ENCODE measurements around the gene KCNV2.
A peak's percentile ranks its signal among the peaks of the same experiment; 100 is the strongest.

Gene KCNV2

DNA sequence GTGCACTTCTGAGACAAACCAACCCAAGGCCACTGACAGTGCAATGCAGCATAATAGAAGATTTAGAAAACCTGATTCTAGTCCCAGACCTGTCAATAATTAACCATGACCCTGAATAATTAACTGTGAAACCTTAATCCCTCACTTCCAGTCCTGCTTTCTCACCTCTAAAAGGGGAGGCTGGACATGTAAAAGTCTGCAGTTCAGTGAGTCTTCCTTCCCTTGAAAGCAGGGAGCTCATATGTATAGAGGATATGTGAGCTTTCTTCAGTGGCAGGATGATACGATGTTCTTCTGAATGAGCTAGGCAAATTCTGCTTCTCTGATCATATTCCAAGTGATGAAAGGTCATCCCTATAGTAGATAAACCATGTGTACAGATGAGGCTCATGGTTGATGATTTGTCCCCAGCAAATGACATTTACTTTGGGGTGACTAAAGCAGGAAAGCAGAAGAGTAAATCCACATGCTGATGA, 2.9 kb downstream of the KCNV2 start:
- intact Hi-C loops (cut with DNase I; ENCODE audit: low total_unique reads), result loop anchor here (10.0 kb wide), 1 partner anchor 585 kb away; no protein-coding TSS in a partner anchor
- no peak overlapping the region for H3K4me3 ChIP-seq
- H3K27me3 ChIP-seq, result no peaks in the 10 kb centered on the region
- no peak overlapping the region for H3K27ac ChIP-seq
- H3K4me1 ChIP-seq, result peaks cover 0 to 1% (median 0%) of the 10 kb centered on the region in 4 donors
- TF ChIP-seq, protein P1, sequence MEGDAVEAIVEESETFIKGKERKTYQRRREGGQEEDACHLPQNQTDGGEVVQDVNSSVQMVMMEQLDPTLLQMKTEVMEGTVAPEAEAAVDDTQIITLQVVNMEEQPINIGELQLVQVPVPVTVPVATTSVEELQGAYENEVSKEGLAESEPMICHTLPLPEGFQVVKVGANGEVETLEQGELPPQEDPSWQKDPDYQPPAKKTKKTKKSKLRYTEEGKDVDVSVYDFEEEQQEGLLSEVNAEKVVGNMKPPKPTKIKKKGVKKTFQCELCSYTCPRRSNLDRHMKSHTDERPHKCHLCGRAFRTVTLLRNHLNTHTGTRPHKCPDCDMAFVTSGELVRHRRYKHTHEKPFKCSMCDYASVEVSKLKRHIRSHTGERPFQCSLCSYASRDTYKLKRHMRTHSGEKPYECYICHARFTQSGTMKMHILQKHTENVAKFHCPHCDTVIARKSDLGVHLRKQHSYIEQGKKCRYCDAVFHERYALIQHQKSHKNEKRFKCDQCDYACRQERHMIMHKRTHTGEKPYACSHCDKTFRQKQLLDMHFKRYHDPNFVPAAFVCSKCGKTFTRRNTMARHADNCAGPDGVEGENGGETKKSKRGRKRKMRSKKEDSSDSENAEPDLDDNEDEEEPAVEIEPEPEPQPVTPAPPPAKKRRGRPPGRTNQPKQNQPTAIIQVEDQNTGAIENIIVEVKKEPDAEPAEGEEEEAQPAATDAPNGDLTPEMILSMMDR (IDR thresholded peaks at IDR 0.05), result no peak
- no peak for DNase-seq
- peaks cover 0 to 6% (median 3%) of the 10 kb centered on the region in 3 donors for H3K36me3 ChIP-seq
- H3K9me3 ChIP-seq, result no peaks in the 10 kb centered on the region

DNA sequence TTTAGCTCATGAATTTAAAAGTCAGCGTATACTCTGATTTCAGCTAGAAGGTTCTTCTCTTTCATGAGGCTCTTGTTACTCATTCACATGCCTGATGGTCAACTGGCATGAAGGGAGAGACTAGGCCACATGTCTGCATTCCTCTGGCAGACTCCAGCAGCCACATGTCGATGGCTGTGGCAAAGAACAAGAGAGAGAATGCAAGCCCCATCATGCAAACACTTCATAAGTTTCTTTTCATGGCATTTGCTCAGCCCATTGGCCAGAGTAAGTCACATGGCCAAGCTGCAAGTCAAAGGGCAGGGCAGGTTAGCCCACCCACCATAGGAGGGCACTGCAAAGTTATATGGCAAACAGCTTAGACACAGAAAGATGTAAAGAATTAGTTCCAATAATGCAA, 5.4 kb downstream of the KCNV2 start:
- no peaks in the 10 kb centered on the region for H3K9me3 ChIP-seq
- no peak overlapping the region for H3K4me3 ChIP-seq
- intact Hi-C loops (cut with DNase I; ENCODE audit: low total_unique reads), result loop anchor here (10.0 kb wide), 1 partner anchor 588 kb away; no protein-coding TSS in a partner anchor
- peaks cover 0 to 15% (median 4%) of the 10 kb centered on the region in 4 donors for H3K4me1 ChIP-seq
- no peaks in the 10 kb centered on the region for H3K27me3 ChIP-seq
- no peak overlapping the region for H3K27ac ChIP-seq
- TF ChIP-seq, protein P1 (IDR thresholded peaks at IDR 0.05), result no peak
- H3K36me3 ChIP-seq, result peaks cover 0 to 6% (median 3%) of the 10 kb centered on the region in 3 donors
- DNase-seq, result no peak

DNA sequence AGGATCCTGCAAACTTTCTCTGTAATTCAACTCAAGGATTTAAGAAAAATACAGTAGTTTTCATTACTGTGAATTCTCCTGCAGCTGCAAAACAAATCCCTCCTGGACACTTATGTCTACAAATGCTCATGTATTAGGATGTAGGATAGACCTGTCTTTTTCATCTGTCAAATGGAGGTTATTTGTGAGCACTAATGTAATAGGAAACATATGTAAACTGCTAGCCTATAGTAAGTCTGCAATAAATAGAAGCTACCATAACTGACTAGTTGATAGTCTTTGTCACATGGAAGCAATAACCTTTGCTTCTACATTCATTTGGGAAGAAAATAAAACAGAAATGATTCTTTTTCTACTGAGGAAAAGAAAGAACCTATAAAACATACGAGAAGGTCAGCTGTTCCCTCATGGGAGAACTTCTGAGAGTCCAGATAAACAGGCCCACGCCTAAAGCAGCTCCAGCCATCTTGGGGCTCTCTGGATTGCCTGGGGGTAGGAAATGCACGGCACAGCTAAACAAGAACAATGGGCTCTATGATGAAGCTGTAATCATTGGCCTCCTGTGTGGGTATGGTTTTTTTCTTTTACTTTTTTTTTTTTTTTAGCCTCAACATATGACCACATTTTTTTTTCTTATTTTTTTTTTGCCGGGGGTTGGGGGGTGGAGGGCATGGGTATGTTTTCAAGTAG, 6.2 kb downstream of the KCNV2 start:
- H3K4me3 ChIP-seq, result no peak overlapping the region
- H3K9me3 ChIP-seq, result no peaks in the 10 kb centered on the region
- peaks cover 0 to 3% (median 1%) of the 10 kb centered on the region in 3 donors for H3K36me3 ChIP-seq
- H3K4me1 ChIP-seq, result peaks cover 0 to 23% (median 4%) of the 10 kb centered on the region in 4 donors
- intact Hi-C loops (cut with DNase I; ENCODE audit: low total_unique reads), result loop anchor here (10.0 kb wide), 1 partner anchor 589 kb away; no protein-coding TSS in a partner anchor
- no peaks in the 10 kb centered on the region for H3K27me3 ChIP-seq
- H3K27ac ChIP-seq, result no peak overlapping the region
- TF ChIP-seq, protein P1 (IDR thresholded peaks at IDR 0.05), result no peak
- no peak for DNase-seq

DNA sequence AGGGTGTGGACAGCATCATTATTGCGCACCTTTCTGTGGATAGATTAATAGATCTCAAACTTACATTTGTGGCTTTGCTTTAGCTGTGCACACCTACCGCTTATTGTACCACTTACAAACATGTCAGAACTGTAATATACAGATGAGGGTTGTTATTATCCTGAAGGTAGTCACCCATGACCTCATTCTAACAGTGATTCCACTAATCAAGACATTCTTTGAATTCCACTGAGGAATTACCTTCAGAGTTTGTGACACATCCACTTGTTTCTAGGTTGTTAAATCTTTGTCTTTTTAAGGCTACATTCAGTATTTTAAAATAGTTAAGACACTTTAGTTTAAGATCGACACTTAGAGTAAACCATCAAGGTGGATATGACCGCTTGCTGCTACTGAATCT, 7.8 kb downstream of the KCNV2 start:
- Histone ChIP-seq H3K9me3 (no peaks in the 10 kb centered on the region), H3K4me3 (no peak overlapping the region), H3K4me1 (peaks cover 0 to 37% (median 4%) of the 10 kb centered on the region in 4 donors), H3K36me3 (no peaks in the 10 kb centered on the region), H3K27ac (peak overlapping the region in 1 of 2 donors; percentile 44), H3K27me3 (no peaks in the 10 kb centered on the region)
- TF ChIP-seq, protein P1 (IDR thresholded peaks at IDR 0.05), result no peak
- intact Hi-C loops (cut with DNase I; ENCODE audit: low total_unique reads), result loop anchor here (10.0 kb wide), 1 partner anchor 590 kb away; no protein-coding TSS in a partner anchor
- no peak for DNase-seq

DNA sequence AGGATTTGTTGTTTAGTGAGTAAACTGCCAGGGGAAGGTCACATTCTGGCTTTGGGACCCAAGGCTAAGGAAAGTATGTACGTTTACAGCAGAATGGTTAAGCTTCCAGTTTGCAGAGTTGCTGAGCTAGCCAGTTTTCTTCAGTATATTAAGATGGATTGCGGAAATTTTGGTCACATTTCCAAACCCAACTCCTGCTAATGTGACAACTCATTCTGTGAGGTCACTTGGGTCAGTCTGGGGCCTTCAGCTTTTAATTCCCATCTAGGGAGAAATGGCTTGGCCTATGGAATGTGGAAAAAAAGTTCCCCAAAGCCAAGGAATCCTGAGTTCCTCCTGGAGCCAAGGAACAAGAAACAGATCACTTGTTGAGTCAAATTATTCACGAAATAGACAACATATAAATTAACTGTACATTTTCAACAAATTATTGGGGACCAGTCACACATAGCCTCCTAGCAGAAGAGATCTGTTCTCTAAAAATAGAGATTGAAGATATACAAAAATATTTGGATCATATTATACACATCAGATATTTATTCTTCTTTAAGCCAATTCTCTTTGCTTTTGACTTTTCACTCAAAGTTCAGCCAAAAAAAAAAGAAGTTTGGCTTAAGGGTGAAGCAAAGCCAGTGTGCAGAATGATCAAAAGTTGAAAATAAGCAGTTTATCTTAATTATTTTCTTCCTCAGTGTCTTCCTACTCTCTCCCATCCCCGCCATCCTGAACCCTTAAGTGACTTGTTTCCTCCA, 8.8 kb downstream of the KCNV2 start:
- peak overlapping the region; percentile 36 to 44 for H3K27ac ChIP-seq
- no peaks in the 10 kb centered on the region for H3K27me3 ChIP-seq
- DNase-seq, result no peak
- TF ChIP-seq, protein P1 (IDR thresholded peaks at IDR 0.05), result no peak
- H3K4me1 ChIP-seq, result peaks cover 0 to 39% (median 4%) of the 10 kb centered on the region in 4 donors
- H3K9me3 ChIP-seq, result no peaks in the 10 kb centered on the region
- H3K36me3 ChIP-seq, result no peaks in the 10 kb centered on the region
- intact Hi-C loops (cut with DNase I; ENCODE audit: low total_unique reads), result loop anchor here (10.0 kb wide), 1 partner anchor 591 kb away; no protein-coding TSS in a partner anchor
- H3K4me3 ChIP-seq, result no peak overlapping the region
